GM23338 (cell line): ENCODE results near the gene TTLL5. TPM values are rescaled to one million over a fixed set of nuclear protein-coding genes. Genes with fewer than 3 reads are reported as not detected.

Experiments used
- polyA plus RNA-seq: library from polyadenylated mRNA; unstranded; fragments of >200 nt; fragmentation: Nextera tagmentation; extraction: Ambion mirVana; gene quantifications from 2 replicates; pipeline ENCODE4 v1.2.1, GENCODE V29; 2016
- total RNA-seq: library from RNA; depleted of rRNA; stranded (reverse); fragments of >200 nt; shearing (Covaris generic); gene quantifications from 2 replicates; pipeline ENCODE4 v1.2.3, GENCODE V29; 2014; rRNA removed

Gene TTLL5
- total and polyA plus RNA-seq, 2 experiments from 2014 or later, result 33.5 to 35.4 TPM

Other genes with a start within 250 kb of the TTLL5 start
- 38.9 and 46.4 TPM in 2 replicates for gene JDP2, start 233.2 kb upstream of the TTLL5 start, total RNA-seq
- 12.5 and 13.3 TPM in 2 replicates for gene JDP2, start 233.2 kb upstream of the TTLL5 start, polyA plus RNA-seq
- gene BATF, start 138.8 kb upstream of the TTLL5 start, total RNA-seq, result not detected in 2 replicates
- gene BATF, start 138.8 kb upstream of the TTLL5 start, polyA plus RNA-seq, result not detected in 2 replicates
- 3.1 and 3.3 TPM in 2 replicates for gene FLVCR2, start 82.6 kb upstream of the TTLL5 start, total RNA-seq
- gene FLVCR2, start 82.6 kb upstream of the TTLL5 start, polyA plus RNA-seq, result 1.4 and 3.4 TPM in 2 replicates
- 27.1 and 27.9 TPM in 2 replicates for gene ERG28, start 370 bp upstream of the TTLL5 start, total RNA-seq
- gene ERG28, start 370 bp upstream of the TTLL5 start, polyA plus RNA-seq, result 88.9 and 95.1 TPM in 2 replicates